GM19025 (cell line): Measurements from ENCODE around the gene ZNF865.

Experiments used
- ATAC-seq: cut with Tn5 transposase; IDR thresholded peaks from one replicate; pipeline ENCODE4 v1.9.1; 2021; ENCODE audit warnings: mild to moderate bottlenecking, low read depth, moderate library complexity; ENCODE audit not compliant: unreplicated experiment

ZNF865 gene

DNA sequence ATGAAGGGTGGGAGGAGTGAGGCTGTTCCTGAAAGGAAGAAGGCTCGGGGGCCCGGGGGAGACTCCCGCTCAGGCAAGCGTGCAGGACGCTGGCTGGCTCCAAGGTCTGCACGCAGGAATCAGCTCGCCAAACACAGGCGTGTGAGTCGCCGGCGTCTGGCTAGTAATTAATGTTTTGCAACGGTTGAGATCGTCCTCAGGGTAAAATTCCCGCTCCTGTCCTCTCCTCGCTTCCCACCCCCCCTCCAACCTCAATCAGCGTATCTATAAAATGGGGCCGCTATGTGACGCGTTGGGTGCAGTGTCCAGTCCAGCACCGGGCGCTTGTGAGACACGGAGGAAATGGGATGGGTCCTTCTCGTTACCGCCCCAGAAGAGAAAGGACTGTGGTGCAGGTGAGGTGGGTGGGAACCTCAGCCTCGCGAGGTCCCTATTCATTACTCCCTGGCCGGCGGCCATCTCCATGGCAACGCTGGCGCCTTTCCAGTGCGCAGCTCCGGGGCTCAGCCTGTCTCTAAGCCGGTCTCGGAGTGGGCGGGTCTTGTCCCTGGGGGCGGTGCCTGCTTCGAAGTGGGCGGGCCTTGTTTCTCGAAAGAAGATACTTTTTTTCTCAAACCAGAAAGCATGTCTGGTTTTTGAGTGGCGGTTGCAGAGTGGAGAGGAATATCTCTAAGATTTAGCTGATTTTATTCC is 18.3 kb upstream of the ZNF865 start:
- ATAC-seq, result peak; percentile 82

- ATAC-seq, result no peak
Observed at GRCh38 chr19:55588738-55589137, 16.7 kb upstream of the ZNF865 start.

- ATAC-seq, result no peak
Observed at GRCh38 chr19:55590109-55590508, 15.3 kb upstream of the ZNF865 start.

GRCh38 chr19:55590617-55591016 is 14.8 kb upstream of the ZNF865 start:
- no peak for ATAC-seq

- no peak for ATAC-seq
Observed at GRCh38 chr19:55591555-55591954, 13.9 kb upstream of the ZNF865 start.

- ATAC-seq, result no peak
Observed at GRCh38 chr19:55592391-55593090, 12.9 kb upstream of the ZNF865 start.

GRCh38 chr19:55593096-55593772 is 12.2 kb upstream of the ZNF865 start:
- ATAC-seq, result no peak

GRCh38 chr19:55594996-55595545 is 10.4 kb upstream of the ZNF865 start:
- no peak for ATAC-seq

DNA sequence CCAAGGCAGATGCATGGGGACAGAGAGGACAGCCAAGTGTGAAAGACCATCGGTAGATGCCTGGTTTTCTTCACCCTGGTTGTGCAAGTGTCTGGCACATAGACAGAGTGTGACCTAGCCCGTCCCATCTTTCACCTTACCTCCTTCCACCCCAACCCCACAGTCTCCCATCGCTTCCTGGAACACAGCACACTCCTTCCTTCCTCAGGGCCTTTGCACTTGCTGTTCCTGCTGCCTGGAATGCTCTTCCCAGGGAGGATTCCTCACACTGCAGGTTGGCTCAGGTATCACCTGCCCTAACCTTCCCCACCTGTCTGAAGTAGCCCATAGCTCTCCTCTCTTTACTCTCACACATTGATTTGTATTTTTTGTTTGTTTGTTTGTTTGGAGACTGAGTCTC is 9.1 kb upstream of the ZNF865 start:
- ATAC-seq, result no peak

DNA sequence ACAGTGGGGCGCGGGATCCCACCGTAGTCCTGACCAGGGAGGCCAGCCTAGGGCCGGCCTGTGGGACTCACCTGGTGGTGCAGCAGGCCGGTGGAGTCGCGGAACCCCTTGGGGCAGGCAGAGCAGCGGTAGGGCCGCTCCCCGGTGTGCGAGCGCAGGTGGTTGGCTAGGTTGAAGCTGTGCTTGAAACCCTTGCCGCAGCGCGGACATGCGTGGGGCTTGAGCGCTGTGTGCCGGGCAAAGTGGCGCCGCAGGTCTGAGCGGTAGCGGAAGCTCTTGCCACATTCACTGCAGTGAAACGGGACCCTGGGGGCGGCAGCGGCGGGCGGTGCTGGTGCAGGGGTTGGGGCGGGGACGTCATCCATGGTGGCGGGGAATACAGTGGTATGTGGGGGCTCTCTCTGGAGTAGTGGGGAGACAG is 7.9 kb upstream of the ZNF865 start:
- no peak for ATAC-seq

GRCh38 chr19:55598034-55598433 is 7.4 kb upstream of the ZNF865 start:
- no peak for ATAC-seq

- ATAC-seq, result peak; percentile 35
Observed at GRCh38 chr19:55598719-55599467, 6.6 kb upstream of the ZNF865 start.

DNA sequence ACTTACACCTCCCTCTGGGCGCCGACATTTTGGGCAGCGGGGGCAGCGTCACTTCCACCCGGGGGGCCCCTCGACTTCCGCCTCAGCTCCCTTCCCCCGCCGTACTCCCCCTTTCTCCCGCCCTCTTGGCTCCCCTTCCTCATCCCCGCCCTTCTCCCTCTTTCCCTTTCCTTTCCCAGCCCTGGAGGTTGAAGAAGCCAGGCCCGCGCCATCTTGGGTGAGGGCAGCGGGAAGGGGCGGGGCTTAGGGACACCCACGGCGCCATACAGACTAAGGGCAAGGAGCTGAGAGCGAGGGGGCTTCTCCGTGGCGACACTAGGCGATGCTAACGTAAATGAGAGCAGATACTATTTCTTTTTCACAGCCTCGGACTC is 6.0 kb upstream of the ZNF865 start, which contains the start of gene FIZ1:
Gene FIZ1 (minus strand): TSS at position 50 of the 374 bp plus-strand sequence. CDS start 1,652 bp downstream, outside the sequence.
- ATAC-seq, result peak; percentile 40

DNA sequence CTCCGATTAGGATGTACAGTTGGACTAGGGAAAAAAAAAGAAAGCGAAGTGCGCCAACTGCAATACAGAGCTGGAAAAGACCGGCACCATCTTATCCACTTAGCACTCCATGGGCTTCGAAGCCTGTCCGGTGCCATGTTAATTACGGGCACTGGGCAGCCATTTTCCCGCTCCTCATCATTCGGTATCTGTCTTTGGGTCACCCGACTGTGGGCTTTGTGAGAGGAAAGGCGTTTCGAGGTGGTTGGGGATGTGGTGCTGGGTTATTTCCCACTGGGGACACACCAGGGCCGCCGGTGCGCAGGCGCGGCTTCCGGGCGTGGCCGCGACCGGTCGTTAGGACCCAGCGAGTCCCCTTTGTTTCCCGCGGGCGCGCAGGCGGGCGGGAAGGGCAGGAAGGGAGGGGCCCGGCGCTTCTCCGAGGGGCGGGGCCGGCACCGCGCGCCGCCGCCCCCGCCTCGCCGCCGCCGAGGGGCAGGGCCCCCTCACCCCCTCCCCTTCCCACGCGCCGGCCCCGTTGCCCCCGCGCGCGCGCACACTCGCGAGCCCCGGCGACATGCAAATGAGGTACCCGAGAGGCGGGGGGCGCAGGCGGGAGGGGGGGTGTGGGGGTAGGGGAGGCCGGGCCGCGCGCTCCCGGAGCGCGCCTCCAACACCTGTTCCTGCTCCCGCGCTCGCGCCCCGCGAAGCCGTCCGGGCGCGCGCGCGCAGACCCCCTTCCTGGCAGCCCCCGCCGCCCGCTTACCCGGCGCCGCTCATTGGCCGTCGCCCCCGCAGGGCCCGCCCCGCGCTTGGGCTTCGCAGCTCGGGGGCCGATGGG is 5.4 kb upstream of the ZNF865 start, which contains the start of gene ZNF524:
Gene ZNF524 (plus strand): TSS at position 447 of the 820 bp plus-strand sequence. CDS start 1,825 bp downstream, outside the sequence.
- ATAC-seq, result peak; percentile 48

GRCh38 chr19:55600662-55601028 is 4.8 kb upstream of the ZNF865 start:
- no peak for ATAC-seq

GRCh38 chr19:55601084-55601483 is 4.4 kb upstream of the ZNF865 start:
- ATAC-seq, result no peak

DNA sequence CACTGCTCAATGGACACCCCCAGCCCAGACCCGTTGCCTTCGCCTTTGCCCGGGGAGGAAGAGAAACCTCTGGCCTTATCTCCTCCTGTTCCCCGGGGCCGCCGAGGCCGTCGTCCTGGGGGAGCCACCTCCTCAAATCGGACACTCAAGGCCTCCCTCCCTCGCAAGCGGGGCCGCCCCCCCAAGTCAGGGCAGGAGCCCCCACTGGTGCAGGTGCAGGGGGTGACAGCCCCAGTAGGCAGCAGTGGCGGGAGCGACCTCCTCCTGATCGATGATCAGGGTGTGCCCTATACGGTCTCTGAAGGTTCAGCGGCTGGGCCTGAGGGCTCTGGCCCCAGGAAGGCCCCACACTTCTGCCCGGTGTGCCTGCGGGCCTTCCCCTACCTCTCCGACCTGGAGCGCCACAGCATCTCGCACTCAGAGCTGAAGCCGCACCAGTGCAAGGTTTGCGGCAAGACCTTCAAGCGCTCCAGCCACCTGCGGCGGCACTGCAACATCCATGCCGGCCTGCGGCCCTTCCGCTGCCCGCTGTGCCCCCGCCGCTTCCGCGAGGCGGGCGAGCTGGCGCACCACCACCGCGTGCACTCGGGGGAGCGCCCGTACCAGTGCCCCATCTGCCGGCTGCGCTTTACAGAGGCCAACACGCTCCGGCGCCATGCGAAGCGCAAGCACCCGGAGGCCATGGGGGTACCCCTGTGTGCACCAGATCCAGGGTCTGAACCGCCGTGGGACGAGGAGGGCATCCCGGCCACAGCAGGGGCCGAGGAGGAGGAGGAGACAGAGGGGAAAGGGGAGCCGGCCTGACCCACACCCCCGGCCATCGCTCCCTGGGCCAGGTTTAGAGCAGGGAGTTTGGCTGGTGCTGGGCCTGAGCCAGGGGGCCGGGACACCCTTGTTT is 3.1 kb upstream of the ZNF865 start:
- no peak for ATAC-seq

DNA sequence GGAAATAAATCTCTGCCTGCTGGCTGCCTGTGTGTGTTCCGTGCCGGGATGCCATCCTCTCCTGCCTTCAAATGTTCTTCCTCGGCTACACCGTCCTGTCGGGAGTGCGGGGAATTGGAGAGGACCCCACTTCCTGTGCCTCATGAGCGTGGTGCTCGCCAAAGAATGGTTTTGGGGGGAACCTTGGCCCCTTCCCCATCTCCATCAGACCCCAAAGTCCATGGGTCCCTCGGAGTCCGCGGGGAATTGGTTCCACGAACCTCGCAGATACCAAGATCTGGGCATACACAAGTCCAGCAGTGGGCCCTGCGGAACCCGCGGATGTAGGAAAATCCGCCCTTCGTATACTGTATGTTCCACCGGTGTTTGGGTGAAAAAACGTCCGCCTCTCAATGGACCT is 2.3 kb upstream of the ZNF865 start:
- ATAC-seq, result no peak
